Measurements from ENCODE around the gene BOLA3.
"Not testable (repeated sequence)": the region's sequence is repeated elsewhere in the genome, so short reads cannot be mapped to it uniquely, and the experiment has no call there.

Gene BOLA3

DNA sequence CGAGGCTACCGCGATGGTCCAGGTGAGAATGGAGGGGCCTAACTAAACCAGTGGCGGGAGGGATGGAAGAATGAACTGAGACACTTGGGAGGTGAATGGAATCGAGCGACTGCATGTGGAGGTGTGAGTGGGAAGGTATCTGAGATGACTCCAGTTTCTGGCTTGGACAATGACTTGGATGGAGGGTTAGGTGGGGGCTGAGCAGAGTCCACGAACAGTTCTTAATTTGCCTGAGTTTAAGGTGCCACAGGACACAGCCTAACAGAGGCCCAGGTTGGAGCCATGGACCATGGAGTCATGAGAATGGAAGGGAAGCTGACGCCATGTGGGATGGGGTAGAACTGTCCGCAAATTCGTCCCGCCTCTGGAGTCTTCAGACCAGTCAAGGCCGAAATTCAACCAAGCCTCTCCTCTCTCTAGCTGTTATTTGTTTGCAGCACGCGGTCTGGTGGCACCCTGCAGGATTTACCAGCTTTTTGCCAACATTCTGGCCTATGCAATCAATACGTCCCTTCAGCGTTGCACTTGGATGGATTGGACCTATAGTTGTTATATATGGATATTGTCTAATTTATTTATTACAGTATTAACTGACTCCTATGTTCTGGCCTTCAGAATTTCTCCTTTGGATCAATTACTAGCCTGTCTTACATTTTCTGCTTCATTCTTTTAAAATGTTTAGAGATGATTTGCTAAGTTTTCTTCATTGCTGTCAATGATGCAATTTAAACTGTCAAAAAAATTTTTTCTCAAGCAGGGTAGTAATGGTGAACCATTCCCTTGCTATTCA, 940 bp upstream of the BOLA3 start:
- no peak for DNase-seq

DNA sequence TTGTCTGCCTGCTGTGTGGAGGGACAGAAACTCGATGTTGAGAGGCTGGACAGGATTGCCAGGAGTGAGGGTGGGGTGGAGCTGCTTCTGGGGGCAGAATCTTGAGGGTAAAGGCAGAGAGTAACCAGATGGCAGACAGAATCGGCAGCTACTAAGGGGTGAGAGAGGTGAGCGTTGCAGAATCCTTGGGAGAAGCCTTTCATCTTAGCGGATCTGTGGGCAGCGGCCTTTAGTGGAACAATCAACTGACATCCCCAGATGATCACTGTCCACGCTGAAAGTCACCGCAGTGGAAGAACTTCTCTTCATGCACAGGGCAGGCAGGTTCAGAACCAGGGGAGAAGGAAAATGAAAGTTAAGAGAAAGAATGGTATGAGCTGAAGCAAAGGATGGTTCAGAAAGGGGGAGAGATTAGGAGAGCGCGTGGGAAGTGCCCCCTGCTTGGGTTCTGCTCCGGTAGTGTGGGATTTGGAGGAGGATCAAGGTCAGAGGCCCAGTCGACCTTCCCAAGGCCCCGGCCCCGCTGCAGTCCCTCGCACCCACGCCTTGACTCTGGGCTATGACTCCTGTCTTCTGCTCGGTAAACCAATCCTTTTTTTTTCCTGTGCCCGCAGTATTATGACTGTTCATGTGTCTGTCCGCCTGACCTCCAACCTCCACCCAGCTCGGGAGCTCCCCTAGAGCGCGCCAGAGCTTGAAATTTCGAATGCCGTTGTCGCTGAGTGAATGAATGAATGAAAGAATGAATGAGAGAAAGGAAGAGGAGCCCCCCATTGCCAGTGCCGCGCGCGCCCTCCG, 584 bp downstream of the BOLA3 start:
- no peak for DNase-seq

GRCh38 chr2:74142340-74142739, 5.4 kb downstream of the BOLA3 start:
- DNase-seq: no peak

DNA sequence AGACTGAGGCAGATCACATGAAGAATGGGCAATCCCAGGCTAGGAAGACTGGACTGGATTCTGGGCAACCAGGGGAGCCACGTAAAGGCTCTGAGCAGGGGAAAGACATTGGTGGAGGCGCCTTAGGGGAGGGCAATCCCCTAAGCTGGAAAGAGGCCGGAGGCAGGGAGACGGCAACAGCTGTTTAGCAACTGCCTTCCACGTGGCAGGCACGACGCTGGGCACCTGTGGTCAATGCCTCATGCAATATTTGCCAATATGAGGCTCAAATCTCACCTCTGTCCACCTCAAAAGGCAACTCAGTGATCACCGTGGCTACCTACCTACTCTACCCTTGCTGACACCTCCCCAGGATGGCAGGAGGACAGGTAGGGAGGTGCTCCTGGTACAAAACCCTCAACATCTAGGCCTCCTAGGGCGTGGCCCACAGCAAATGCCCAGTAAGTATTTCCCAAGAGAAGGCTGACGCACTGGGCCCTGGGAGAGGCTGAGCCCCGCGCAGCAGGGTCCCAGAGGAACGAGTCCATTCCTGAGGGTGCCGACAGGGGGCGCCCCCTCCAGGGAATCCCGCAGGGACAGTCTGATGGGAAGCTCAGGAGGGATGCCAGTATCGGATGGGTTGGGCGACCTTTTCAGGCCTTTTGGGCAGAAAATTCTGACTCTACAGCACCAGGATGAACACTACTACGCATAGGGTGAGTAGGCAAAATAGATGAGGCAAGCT, 8.9 kb downstream of the BOLA3 start:
- no peak for DNase-seq

- no peak for DNase-seq
Measured at GRCh38 chr2:74137651-74138599, 9.8 kb downstream of the BOLA3 start.

DNA sequence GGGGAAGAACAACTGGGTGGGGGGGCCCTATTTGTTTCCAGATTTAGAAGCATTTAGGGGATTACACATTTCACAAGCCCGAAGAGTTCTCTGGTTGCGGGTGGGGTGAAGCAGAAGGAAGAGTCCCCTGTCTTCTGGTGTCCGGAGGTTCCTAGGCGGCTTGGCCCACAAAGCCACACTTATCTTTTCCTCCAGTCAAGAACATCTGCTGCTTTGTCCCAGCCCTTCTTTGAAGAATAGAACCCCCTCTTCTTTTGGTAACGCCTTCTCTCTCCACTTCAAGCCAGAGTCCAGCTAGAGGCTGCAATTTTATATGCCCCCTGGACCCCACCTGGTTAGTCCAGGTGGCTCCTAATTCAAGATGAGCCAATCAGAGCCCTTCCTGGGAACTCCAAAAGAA, 15.8 kb downstream of the BOLA3 start:
- DNase-seq: no peak

DNA sequence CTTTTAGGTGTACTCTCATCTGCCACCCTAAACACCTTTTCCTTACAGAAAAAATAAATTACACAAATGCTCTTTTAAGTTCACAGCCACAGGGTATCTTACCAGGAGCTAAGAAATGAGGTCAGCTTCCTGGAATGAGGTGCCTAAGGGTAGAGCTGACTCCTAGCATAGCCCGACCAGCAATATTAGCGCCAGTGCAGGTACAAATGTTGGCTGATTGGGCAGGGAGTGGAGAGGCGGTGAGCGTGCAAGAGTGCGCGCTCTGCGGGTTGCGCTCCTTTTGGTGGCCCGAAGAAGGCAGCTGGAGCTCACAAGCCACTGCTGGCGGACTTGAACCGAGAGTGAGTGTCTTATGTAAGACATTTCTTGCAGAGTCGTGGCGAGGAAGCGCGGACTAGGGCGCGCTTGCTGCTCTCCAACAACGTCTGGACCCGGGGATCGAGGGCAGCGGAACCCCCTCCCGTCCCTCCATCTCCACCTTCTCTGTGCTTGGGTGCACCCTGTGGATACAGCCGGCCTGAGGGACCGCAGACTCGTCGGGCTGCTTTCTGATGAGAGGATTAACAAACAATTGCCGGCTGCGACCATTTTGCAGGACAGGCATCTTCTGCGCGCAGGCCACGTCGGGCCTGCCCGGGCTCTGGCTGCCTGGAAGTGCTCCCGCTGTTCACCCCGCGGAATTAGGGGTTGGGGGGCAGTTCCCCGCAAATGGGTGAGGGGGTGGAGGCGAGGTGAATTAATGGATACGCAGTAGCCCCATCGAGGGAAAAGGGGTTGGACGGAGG, 17.3 kb downstream of the BOLA3 start:
- DNase-seq: no peak

DNA sequence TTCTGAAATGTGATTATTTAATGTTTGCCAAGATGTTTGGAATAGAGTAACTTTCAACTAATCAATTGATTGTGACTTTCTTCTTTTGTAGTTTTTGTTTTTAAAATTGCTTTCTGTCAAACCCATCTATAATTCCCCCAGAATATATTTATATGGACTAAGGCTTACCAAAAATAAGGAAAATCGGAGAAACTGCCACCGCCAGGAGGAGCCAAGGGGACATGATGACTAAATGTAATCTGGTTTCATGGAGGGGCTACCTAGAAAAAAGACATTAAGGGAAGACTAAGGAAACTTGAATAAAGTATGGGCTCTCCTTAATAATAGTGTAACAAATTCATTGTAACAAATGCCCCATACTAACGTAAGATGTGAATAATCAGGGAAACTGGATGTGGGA, 19.5 kb downstream of the BOLA3 start:
- no peak for DNase-seq

- not testable (repeated sequence) for DNase-seq
Measured at GRCh38 chr2:74123955-74124354, 23.8 kb downstream of the BOLA3 start.

DNA sequence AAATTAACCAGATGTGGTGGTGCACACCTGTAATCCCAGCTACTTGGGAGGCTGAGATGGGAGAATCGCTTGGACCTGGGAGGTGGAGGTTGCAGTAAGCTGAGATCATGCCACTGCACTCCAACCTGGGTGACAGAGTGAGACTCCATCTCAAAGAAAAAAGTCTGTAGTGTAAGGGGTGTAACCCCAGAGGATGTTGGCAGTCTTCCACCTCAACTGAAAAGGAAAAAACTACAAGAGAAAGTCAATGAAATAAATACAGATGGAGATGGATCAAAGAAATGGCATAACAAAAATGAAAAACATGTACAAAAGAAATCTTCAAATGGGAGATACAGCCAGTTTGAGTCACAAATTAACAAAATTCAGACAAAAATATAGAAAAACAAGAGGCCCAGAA, 25.9 kb downstream of the BOLA3 start:
- DNase-seq: not testable (repeated sequence)

- peak; percentile 25 for DNase-seq
Measured at GRCh38 chr2:74119912-74120825, 27.5 kb downstream of the BOLA3 start.

DNA sequence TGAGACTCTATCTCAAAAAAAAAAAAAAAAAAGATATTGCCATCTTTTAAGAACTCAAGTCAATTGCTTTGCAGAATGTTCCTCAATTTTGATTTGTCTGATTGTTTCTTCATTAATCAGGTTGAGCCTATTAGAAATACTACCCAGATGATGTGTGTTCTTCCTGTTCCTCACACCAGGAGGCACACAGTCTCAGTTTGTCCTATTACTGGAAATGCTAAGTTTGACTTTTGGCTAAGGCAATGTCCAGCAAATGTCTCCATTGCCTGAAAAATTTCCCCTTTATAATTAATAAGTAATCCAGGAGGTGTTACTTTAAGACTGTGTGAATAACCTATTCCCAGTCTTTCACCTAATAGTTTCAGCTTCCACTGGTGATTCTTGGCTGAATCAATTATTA, 28.4 kb downstream of the BOLA3 start:
- no peak for DNase-seq

DNA sequence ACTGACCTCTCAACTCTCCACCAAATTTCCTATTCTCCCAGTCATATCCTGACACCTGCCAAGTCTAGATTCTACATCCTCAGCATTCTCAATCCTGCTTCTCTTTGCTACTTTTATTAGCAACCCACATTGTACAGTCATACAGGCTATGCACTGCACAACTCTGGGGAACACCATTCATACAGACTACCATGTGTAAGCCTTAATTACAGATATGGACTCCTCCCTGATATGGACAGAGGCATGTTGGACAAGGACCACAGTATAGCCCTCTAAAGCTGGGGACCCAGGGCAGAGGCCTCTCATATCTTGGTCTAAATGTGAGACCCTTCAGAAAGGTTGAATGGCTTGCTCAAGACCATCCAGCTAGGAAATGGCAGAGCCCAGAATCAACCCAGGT, 36.3 kb downstream of the BOLA3 start:
- DNase-seq: no peak

GRCh38 chr2:74110537-74110936, 37.2 kb downstream of the BOLA3 start:
- no peak for DNase-seq

- DNase-seq: no peak
Measured at GRCh38 chr2:74109551-74109950, 38.2 kb downstream of the BOLA3 start.

DNA sequence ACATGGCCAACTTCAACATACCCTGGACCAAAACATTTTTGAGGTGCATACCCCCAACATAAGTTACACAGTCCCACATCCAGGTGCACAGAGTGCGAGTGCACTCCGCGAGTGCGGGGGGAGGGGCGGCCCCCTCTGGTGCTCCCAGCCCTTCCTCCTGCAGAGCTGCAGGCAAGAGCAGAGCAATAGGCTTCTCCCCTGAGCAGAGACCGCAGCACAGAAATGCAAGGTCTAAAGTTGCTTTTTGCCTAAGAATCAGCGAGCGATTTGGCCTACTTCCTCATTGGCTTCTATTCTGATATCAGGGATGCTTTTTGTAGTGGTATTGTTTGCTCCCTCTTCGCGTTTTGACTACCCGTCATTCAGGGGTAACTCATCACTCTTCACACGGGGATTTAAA, 40.6 kb downstream of the BOLA3 start:
- no peak for DNase-seq

GRCh38 chr2:74105413-74105812, 42.3 kb downstream of the BOLA3 start:
- DNase-seq: no peak

DNA sequence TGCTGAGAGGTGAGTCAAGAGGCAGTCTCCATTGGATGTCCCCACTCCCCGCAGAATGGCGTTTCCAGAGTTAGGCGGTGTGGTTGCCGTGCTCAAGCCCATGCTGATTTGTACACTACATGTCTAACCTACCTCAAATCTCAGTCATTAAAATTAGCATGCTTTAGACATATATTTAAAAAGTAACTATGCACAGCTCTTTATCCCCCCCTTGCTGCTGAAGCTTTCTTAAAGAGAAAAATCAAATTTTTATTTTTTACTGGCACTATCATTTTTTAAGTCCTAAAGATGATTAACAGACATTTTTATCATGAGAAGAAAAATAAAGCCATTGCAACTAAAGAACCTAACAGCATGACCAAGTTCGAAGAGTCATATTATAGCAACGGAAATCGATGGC, 42.9 kb downstream of the BOLA3 start:
- DNase-seq: no peak

- no peak for DNase-seq
Measured at GRCh38 chr2:74103763-74104162, 43.9 kb downstream of the BOLA3 start.

DNA sequence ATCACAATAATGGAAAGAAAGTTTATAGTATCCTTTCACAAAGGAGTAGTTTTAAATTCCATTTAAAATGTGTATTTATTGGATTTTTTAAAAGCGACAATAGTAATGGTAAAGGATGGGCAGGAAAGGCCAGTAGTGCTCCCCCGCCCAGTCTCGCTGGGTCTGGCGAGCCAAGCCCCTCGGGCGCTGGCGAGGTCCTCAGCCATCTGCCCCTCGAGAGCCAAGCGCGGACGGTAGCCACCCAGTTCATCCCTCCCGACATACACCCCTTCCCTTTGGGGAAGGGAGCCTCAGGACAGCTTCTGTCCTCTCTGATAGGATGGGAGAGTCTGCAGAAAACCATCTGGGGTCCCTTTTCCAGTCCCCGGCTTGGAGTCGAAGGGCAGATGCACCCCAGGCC, 45.2 kb downstream of the BOLA3 start:
- DNase-seq: no peak

Measured in NCI-H748 treated with DMSO at 0.1 percent for 48 hours (cell line).